Endothelial cell (in vitro differentiated cells): Measurements from ENCODE around the gene PPDPF. TPM values are rescaled to one million over a fixed set of nuclear protein-coding genes. Genes with fewer than 3 reads are reported as not detected.

Experiments used
- DNase-seq: peaks from one replicate; pipeline ENCODE4 v3.0.0; 2021; ENCODE audit warnings: low spot score
- H3K27ac Mint-ChIP-seq: one replicate; pipeline ENCODE4 v1.8.0; 2021; ENCODE audit warnings: mixed read lengths, inconsistent platforms; ENCODE audit not compliant: unreplicated experiment
- H3K27me3 Mint-ChIP-seq: one replicate; pipeline ENCODE4 v1.8.0; 2021; ENCODE audit warnings: mild to moderate bottlenecking, moderate library complexity, mixed read lengths, inconsistent platforms; ENCODE audit not compliant: unreplicated experiment
- H3K36me3 Mint-ChIP-seq: one replicate; pipeline ENCODE4 v1.8.0; 2021; ENCODE audit warnings: mild to moderate bottlenecking, low read depth, mixed read lengths, inconsistent platforms; ENCODE audit not compliant: unreplicated experiment
- H3K4me1 Mint-ChIP-seq: one replicate; pipeline ENCODE4 v1.8.0; 2021; ENCODE audit warnings: mild to moderate bottlenecking, mixed read lengths, inconsistent platforms; ENCODE audit not compliant: unreplicated experiment
- H3K4me3 Mint-ChIP-seq: one replicate; pipeline ENCODE4 v1.8.0; 2021; ENCODE audit warnings: mild to moderate bottlenecking, mixed read lengths, inconsistent platforms; ENCODE audit not compliant: unreplicated experiment
- H3K9me3 Mint-ChIP-seq: one replicate; pipeline ENCODE4 v1.8.0; 2021; ENCODE audit warnings: mixed read lengths, inconsistent platforms; ENCODE audit not compliant: unreplicated experiment
- total RNA-seq: library from RNA; stranded (reverse); fragmentation: NEBNext Ultra II Directional; extraction: Animal tissue kit (Norgen Biotek cat#: 25700); gene quantifications from one replicate; pipeline ENCODE4 v1.2.1, GENCODE V29; 2021; ENCODE audit not compliant: unreplicated experiment
- TF ChIP-seq, protein P1 (sequence below): fragments of 200-600 bp; sonication (generic); IDR thresholded peaks from one replicate; pipeline ENCODE4 v1.5.0; 2021; ENCODE audit warnings: antibody characterized with exemption; ENCODE audit not compliant: unreplicated experiment

Gene PPDPF
- total RNA-seq, 1 donor from 2014 or later, result 151 TPM

DNA sequence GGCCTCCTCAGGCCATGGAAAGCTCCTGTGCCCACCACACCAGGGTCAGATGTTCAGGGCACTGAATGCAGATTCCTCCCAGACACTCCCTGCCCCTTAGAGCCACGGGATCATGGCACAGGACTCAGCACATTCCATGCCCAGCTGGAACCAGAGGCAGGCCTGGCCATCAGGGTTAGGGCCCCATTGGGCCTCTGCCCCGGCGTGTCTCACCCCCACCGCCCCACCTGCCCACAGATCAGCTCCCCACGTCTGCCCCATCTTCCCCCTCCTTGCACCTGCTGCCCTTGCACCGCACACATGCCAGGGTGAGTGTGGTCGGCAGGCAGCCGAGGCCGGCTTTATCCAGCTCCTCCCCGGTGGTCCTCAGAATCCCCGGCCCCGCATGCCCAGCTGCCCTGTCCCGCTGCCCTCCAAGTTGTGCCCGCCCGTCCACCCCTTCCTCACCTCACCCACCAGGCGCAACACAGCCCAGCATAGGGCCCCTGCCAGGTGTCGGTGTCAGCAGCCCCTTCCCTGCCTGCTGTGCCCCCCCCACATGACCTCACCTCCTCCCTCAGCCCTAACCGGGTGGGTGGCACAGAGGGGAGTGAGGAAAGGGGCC is 29.2 kb downstream of the PPDPF start:
- DNase-seq, result no peak
- Mint-ChIP-seq H3K27ac (no peak overlapping the region), H3K4me1 (no peaks in the 10 kb centered on the region), H3K27me3 (peaks cover 2% of the 10 kb centered on the region), H3K36me3 (no peaks in the 10 kb centered on the region), H3K9me3 (no peaks in the 10 kb centered on the region), H3K4me3 (no peak overlapping the region)
- TF ChIP-seq, protein P1, sequence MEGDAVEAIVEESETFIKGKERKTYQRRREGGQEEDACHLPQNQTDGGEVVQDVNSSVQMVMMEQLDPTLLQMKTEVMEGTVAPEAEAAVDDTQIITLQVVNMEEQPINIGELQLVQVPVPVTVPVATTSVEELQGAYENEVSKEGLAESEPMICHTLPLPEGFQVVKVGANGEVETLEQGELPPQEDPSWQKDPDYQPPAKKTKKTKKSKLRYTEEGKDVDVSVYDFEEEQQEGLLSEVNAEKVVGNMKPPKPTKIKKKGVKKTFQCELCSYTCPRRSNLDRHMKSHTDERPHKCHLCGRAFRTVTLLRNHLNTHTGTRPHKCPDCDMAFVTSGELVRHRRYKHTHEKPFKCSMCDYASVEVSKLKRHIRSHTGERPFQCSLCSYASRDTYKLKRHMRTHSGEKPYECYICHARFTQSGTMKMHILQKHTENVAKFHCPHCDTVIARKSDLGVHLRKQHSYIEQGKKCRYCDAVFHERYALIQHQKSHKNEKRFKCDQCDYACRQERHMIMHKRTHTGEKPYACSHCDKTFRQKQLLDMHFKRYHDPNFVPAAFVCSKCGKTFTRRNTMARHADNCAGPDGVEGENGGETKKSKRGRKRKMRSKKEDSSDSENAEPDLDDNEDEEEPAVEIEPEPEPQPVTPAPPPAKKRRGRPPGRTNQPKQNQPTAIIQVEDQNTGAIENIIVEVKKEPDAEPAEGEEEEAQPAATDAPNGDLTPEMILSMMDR, result no peak

DNA sequence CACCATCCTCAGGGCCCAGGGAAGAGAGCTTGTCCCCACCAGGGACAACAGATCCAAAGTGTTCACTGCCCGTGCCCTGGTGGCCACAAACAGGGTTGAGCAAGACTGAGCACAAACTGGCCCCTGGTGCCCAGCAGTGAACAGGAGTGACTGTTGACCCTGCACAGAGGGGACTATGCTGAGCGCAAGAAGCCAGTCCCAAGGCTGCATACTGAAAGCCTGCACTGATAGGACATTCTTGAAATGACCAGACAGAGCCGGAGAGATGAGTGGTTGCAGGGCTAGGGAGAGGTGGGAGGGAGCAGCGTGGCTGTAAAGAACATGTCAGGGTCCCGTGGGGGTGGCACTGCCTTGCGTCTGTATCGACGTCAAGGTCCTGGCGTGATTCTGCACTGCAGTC is 30.5 kb downstream of the PPDPF start:
- Mint-ChIP-seq H3K4me3 (no peak overlapping the region), H3K4me1 (no peaks in the 10 kb centered on the region), H3K27ac (no peak overlapping the region), H3K36me3 (no peaks in the 10 kb centered on the region), H3K27me3 (peaks cover 2% of the 10 kb centered on the region), H3K9me3 (no peaks in the 10 kb centered on the region)
- TF ChIP-seq, protein P1, result no peak
- DNase-seq, result no peak

DNA sequence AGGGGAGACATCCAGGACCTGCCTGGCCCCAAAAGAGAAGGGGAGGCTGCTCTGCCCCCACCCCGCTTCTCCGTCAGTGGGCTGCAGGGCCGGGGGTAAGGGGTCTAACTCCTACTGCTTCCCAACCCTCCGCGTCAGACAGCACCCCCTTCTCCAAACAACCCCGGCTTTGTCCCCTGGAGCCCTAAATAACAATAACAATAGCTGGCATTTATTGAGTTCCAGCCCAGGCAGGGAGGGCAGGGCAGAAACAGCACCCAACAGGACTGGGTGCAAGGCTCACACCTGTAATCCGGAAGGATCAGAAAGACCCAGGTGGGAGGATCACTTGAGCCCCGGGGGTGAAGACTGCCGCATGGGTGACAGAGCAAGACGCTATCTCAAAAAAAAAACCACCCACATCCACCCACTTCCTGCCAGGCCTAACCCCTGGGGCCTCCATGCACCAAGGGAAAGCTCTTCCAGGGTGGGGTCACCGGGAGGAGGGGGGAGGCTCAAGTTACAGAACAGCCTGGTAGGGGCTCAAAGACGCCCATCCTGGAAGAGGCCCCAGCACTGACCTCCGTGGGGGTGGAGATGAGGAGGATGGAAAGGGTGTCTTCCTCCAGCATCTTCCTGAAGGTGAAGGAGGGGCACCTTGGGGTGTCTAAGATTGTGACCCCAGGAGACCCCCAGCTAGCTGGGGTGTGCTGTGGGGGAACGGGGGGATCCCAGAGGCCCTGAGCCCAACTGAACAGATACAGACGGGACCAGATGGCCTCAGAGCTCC is 32.1 kb downstream of the PPDPF start:
- H3K4me1 Mint-ChIP-seq, result no peaks in the 10 kb centered on the region

DNA sequence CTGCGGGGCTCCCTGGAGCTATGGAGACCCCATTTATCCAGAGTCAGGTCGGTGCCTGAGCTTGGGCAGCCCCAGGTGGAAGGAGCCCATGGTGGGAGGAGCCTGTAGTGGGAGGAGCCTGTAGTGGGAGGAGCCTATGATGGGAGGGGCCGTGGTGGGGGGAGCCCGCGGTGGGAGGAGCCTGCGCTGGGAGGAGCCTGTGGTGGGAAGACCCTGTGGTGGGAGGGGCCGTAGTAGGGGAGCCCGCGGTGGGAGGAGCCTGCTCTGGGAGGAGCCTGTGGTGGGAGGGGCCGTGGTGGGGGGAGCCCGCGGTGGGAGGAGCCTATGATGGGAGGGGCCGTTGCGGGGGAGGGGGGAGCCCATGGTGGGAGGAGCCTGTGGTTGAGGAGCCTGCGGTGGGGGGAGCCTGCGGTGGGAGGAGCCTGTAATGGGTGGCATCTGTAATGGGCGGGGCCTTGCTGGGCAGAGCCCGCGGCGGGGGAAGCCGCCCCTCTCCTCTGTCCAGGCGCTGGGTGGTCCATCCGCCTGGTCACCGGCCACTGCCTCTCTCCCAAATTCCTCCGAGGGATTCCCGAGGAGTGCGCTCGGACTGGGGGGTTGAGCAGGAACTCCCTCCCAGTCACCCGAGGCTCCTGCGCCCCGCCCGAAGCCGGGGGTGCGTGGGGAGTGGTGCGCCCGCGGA is 32.8 kb downstream of the PPDPF start:
- no peaks in the 10 kb centered on the region for H3K4me1 Mint-ChIP-seq
- no peak overlapping the region for H3K27ac Mint-ChIP-seq
- H3K27me3 Mint-ChIP-seq, result peaks cover 2% of the 10 kb centered on the region
- no peaks in the 10 kb centered on the region for H3K9me3 Mint-ChIP-seq
- H3K36me3 Mint-ChIP-seq, result no peaks in the 10 kb centered on the region
- TF ChIP-seq, protein P1, result no peak
- peak; percentile 94 for DNase-seq
- no peak overlapping the region for H3K4me3 Mint-ChIP-seq

More for the DNA sequence above, 32.1 kb downstream of the PPDPF start:
- TF ChIP-seq, protein P1, result no peak
- Mint-ChIP-seq H3K4me3 (no peak overlapping the region), H3K9me3 (no peaks in the 10 kb centered on the region), H3K27ac (no peak overlapping the region), H3K36me3 (no peaks in the 10 kb centered on the region), H3K27me3 (peaks cover 2% of the 10 kb centered on the region)
- no peak for DNase-seq

DNA sequence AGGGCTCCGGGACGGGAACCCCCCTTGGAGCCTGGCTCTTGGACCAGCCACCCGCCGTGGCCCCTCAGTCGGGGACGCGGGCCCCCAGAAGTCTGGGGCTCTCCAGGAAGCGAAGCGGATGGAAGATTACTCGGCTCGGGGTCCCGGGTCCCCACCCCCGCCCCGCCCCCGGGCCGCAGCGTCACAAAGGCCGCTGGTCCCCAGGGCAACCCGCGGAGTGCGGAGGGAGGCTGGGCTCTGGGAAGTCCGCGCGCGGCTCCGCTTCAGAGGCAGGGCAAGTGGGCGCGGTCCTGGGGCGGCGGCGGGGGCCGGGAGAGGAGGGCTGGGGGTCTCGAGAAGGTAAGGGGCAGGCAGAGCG is 33.3 kb downstream of the PPDPF start, which contains the start of gene FNDC11:
FNDC11 (plus strand) TSS at position 227 of the 358 bp plus-strand sequence. CDS start 1,505 bp downstream, outside the sequence.
- no peaks in the 10 kb centered on the region for H3K36me3 Mint-ChIP-seq
- peak; percentile 62 for DNase-seq
- TF ChIP-seq, protein P1, result no peak
- H3K4me3 Mint-ChIP-seq, result peak within 1 kb of the TSS; percentile 81
- H3K27ac Mint-ChIP-seq, result no peak within 1 kb of the TSS
- no peaks in the 10 kb centered on the region for H3K9me3 Mint-ChIP-seq
- peaks cover 2% of the 10 kb centered on the region for H3K27me3 Mint-ChIP-seq
- no peaks in the 10 kb centered on the region for H3K4me1 Mint-ChIP-seq
